HEK293 (cell line): Measurements from ENCODE around the gene NOLC1.

ENCODE experiments used
- BCL11B ChIP-seq: fragments of 450-650 bp; formaldehyde crosslinking; IDR thresholded peaks from 2 replicates; pipeline ENCODE4 v1.5.1; 2016; ENCODE audit warnings: low read depth, missing biosample characterization, missing genetic modification characterization
- HOXC10 ChIP-seq: sonication (generic); formaldehyde crosslinking; IDR thresholded peaks from 2 replicates; pipeline ENCODE4 v1.8.1; 2023; ENCODE audit warnings: mild to moderate bottlenecking, missing genetic modification reagents
- KLF17 ChIP-seq: fragments of 450-650 bp; formaldehyde crosslinking; IDR thresholded peaks from 2 replicates; pipeline ENCODE4 v1.5.1; 2016; ENCODE audit warnings: missing biosample characterization, missing genetic modification characterization
- KLF9 ChIP-seq: fragments of 450-650 bp; formaldehyde crosslinking; IDR thresholded peaks from 2 replicates; pipeline ENCODE4 v1.5.1; 2016; ENCODE audit warnings: missing biosample characterization, missing genetic modification characterization, low read depth
- SALL2 ChIP-seq: fragments of 450-650 bp; formaldehyde crosslinking; IDR thresholded peaks from 2 replicates; pipeline ENCODE4 v1.5.0; 2017; ENCODE audit warnings: missing biosample characterization, mild to moderate bottlenecking, missing genetic modification characterization, borderline replicate concordance
- SCRT2 ChIP-seq: fragments of 450-650 bp; formaldehyde crosslinking; IDR thresholded peaks from 2 replicates; pipeline ENCODE4 v1.5.1; 2016; ENCODE audit warnings: missing biosample characterization, missing genetic modification characterization
- SP7 ChIP-seq: fragments of 450-650 bp; formaldehyde crosslinking; IDR thresholded peaks from 2 replicates; pipeline ENCODE4 v1.5.1; 2016; ENCODE audit warnings: missing biosample characterization, missing genetic modification characterization
- TCF7L2 ChIP-seq: IDR thresholded peaks from 2 replicates; pipeline ENCODE4 v1.6.1; 2011; ENCODE audit warnings: low read depth, mild to moderate bottlenecking, inconsistent platforms, low read length, moderate library complexity, borderline replicate concordance
- TRIM28 ChIP-seq: IDR thresholded peaks from 2 replicates; pipeline ENCODE4 v1.6.1; 2011; ENCODE audit warnings: low read length, control low read depth, borderline replicate concordance
- YY2 ChIP-seq: fragments of 450-650 bp; formaldehyde crosslinking; IDR thresholded peaks from 2 replicates; pipeline ENCODE4 v1.5.1; 2016; ENCODE audit warnings: missing biosample characterization, missing genetic modification characterization
- ZBTB48 ChIP-seq: fragments of 450-650 bp; formaldehyde crosslinking; IDR thresholded peaks from 2 replicates; pipeline ENCODE4 v1.5.1; 2016; ENCODE audit warnings: missing biosample characterization, missing genetic modification characterization
- ZBTB6 ChIP-seq: fragments of 450-650 bp; formaldehyde crosslinking; IDR thresholded peaks from 2 replicates; pipeline ENCODE4 v1.5.1; 2017; ENCODE audit warnings: missing biosample characterization, missing genetic modification characterization
- ZBTB8A ChIP-seq: fragments of 450-650 bp; formaldehyde crosslinking; IDR thresholded peaks from 2 replicates; pipeline ENCODE4 v1.5.1; 2016; ENCODE audit warnings: missing biosample characterization, missing genetic modification characterization
- ZFP69B ChIP-seq: fragments of 450-650 bp; formaldehyde crosslinking; IDR thresholded peaks from 2 replicates; pipeline ENCODE4 v1.5.1; 2016; ENCODE audit warnings: missing biosample characterization, missing genetic modification characterization
- ZNF114 ChIP-seq: fragments of 450-650 bp; formaldehyde crosslinking; IDR thresholded peaks from 2 replicates; pipeline ENCODE4 v1.5.0; 2017; ENCODE audit warnings: missing biosample characterization, missing genetic modification characterization
- ZNF146 ChIP-seq: fragments of 450-650 bp; formaldehyde crosslinking; IDR thresholded peaks from 2 replicates; pipeline ENCODE4 v1.5.1; 2016; ENCODE audit warnings: missing biosample characterization, missing genetic modification characterization
- ZNF214 ChIP-seq: fragments of 450-650 bp; formaldehyde crosslinking; IDR thresholded peaks from 2 replicates; pipeline ENCODE4 v1.5.1; 2017; ENCODE audit warnings: missing biosample characterization, mild to moderate bottlenecking, missing genetic modification characterization, borderline replicate concordance
- ZNF239 ChIP-seq: fragments of 450-650 bp; formaldehyde crosslinking; IDR thresholded peaks from 2 replicates; pipeline ENCODE4 v1.5.1; 2016; ENCODE audit warnings: missing biosample characterization, missing genetic modification characterization
- ZNF24 ChIP-seq: fragments of 450-650 bp; formaldehyde crosslinking; IDR thresholded peaks from 2 replicates; pipeline ENCODE4 v1.5.1; 2016; ENCODE audit warnings: missing biosample characterization, missing genetic modification characterization
- ZNF354C ChIP-seq: fragments of 450-650 bp; formaldehyde crosslinking; IDR thresholded peaks from 2 replicates; pipeline ENCODE4 v1.5.1; 2016; ENCODE audit warnings: missing biosample characterization, missing genetic modification characterization, low read depth, borderline replicate concordance
- ZNF501 ChIP-seq: fragments of 450-650 bp; formaldehyde crosslinking; IDR thresholded peaks from 2 replicates; pipeline ENCODE4 v1.5.1; 2016; ENCODE audit warnings: missing biosample characterization, missing genetic modification characterization
- ZNF510 ChIP-seq: fragments of 450-650 bp; formaldehyde crosslinking; IDR thresholded peaks from 2 replicates; pipeline ENCODE4 v1.5.1; 2018; ENCODE audit warnings: mild to moderate bottlenecking, missing genetic modification characterization, missing biosample characterization; ENCODE audit not compliant: insufficient replicate concordance
- ZNF514 ChIP-seq: fragments of 450-650 bp; formaldehyde crosslinking; IDR thresholded peaks from 2 replicates; pipeline ENCODE4 v1.5.1; 2016; ENCODE audit warnings: missing biosample characterization, missing genetic modification characterization
- ZNF561 ChIP-seq: fragments of 450-650 bp; IDR thresholded peaks from 2 replicates; pipeline ENCODE4 v1.5.1; 2018; ENCODE audit warnings: missing biosample characterization, missing genetic modification characterization, borderline replicate concordance
- ZNF596 ChIP-seq: fragments of 450-650 bp; IDR thresholded peaks from 2 replicates; pipeline ENCODE4 v1.5.0; 2018; ENCODE audit warnings: missing biosample characterization, mild to moderate bottlenecking, missing genetic modification characterization, moderate library complexity
- ZNF600 ChIP-seq: fragments of 450-650 bp; formaldehyde crosslinking; IDR thresholded peaks from 2 replicates; pipeline ENCODE4 v1.5.1; 2016; ENCODE audit warnings: missing biosample characterization, missing genetic modification characterization
- ZNF664 ChIP-seq: fragments of 450-650 bp; formaldehyde crosslinking; IDR thresholded peaks from 2 replicates; pipeline ENCODE4 v1.5.1; 2016; ENCODE audit warnings: missing biosample characterization, missing genetic modification characterization
- ZNF692 ChIP-seq: fragments of 450-650 bp; formaldehyde crosslinking; IDR thresholded peaks from 2 replicates; pipeline ENCODE4 v1.5.1; 2016; ENCODE audit warnings: missing biosample characterization, missing genetic modification characterization
- ZNF701 ChIP-seq: fragments of 450-650 bp; formaldehyde crosslinking; IDR thresholded peaks from 2 replicates; pipeline ENCODE4 v1.5.1; 2016; ENCODE audit warnings: missing biosample characterization, missing genetic modification characterization
- ZNF707 ChIP-seq: fragments of 450-650 bp; formaldehyde crosslinking; IDR thresholded peaks from 2 replicates; pipeline ENCODE4 v1.5.1; 2016; ENCODE audit warnings: missing biosample characterization, missing genetic modification characterization
- ZNF76 ChIP-seq: fragments of 450-650 bp; formaldehyde crosslinking; IDR thresholded peaks from 2 replicates; pipeline ENCODE4; 2016; ENCODE audit warnings: low read depth, missing biosample characterization, missing genetic modification characterization, borderline replicate concordance
- TF ChIP-seq, protein P1 (sequence below): fragments of 450-650 bp; formaldehyde crosslinking; IDR thresholded peaks from 2 replicates; pipeline ENCODE4 v1.5.1; 2016; ENCODE audit warnings: missing biosample characterization, missing genetic modification characterization
- TF ChIP-seq, protein P2 (sequence below): fragments of 450-650 bp; formaldehyde crosslinking; IDR thresholded peaks from 2 replicates; pipeline ENCODE4 v1.5.1; 2016; ENCODE audit warnings: missing biosample characterization, missing genetic modification characterization

The NOLC1 gene

DNA sequence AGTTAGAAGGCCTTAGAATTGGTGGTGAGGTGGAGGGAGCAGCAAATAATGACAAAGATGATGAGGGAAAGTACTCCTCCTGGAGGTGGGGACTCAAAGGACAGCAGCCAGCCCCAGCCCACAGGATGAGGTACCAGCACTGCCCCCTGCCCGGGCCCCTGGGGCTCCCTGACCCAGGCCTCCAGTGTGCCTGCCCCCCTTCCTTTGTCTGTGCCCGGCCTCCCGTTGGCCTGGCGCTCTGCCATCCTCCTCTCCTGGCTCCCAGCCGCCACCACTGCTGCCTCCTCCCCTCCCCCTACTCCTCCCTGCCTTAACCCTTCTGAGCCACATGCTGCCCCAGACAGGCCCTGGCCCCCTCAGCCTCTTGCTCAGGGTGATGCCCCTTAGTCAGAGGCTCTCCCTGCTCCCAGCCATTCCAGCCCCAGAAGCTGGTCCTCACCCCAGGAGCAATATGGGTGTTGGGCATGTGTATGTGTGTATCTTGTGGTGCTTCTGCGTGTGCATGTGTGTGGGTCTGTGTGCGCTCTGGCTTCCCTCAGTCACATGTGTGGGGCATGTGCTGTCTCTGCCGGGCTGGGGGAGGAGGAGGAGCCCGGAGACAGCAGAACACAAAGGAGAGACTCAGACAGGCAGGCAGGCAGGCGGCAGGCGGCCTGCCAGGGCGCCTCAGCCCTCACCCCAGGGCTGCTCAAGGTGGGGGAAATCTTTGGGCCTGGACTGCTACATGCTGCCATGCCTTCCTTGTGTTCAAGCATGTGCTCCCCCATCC, 34.6 kb upstream of the NOLC1 start (continued):
- TF ChIP-seq ZNF76 (tag by site-specific recombination) (peak; percentile 77), ZNF24 (tag by site-specific recombination) (peak; percentile 84), HOXC10 (no peak), ZNF510 (no peak), ZBTB8A (peak; percentile 86), ZNF664 (tag by site-specific recombination) (no peak), ZNF146 (tag by site-specific recombination) (no peak), ZNF239 (tag by site-specific recombination) (no peak), ZNF692 (tag by site-specific recombination) (peak; percentile 92), KLF9 (tag by site-specific recombination) (no peak; the same call in 1 of the 2 replicates), KLF17 (peak; percentile 82), BCL11B (tag by site-specific recombination) (0 out of 2 replicates have a peak, but pooled peaks have one; percentile 44), TCF7L2 (no peak), YY2 (tag by site-specific recombination) (peak; percentile 48), ZNF514 (tag by site-specific recombination) (no peak), SCRT2 (tag by site-specific recombination) (no peak), ZNF707 (tag by site-specific recombination) (no peak), ZFP69B (tag by site-specific recombination) (peak; percentile 77; the same call in 1 of the 2 replicates), SP7 (tag by site-specific recombination) (peak; percentile 93), ZNF501 (tag by site-specific recombination) (peak; percentile 98; the same call in 1 of the 2 replicates), ZNF354C (no peak), ZNF561 (peak; percentile 76; the same call in 1 of the 2 replicates), TRIM28 (no peak), SALL2 (no peak), ZNF214 (tag by site-specific recombination) (no peak), ZNF701 (tag by site-specific recombination) (peak; percentile 39; the same call in 1 of the 2 replicates), ZNF114 (tag by site-specific recombination) (no peak), ZBTB6 (tag by site-specific recombination) (no peak), ZNF600 (tag by site-specific recombination) (peak; percentile 100), ZBTB48 (peak; percentile 98), ZNF596 (tag by site-specific recombination) (peak; percentile 53; the same call in 1 of the 2 replicates)
- TF ChIP-seq, protein P1, sequence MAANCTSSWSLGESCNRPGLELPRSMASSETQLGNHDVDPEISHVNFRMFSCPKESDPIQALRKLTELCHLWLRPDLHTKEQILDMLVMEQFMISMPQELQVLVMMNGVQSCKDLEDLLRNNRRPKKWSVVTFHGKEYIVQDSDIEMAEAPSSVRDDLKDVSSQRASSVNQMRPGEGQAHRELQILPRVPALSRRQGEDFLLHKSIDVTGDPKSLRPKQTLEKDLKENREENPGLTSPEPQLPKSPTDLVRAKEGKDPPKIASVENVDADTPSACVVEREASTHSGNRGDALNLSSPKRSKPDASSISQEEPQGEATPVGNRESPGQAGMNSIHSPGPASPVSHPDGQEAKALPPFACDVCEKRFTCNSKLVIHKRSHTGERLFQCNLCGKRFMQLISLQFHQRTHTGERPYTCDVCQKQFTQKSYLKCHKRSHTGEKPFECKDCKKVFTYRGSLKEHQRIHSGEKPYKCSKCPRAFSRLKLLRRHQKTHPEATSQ (tag by site-specific recombination) = no peak
- TF ChIP-seq, protein P2, sequence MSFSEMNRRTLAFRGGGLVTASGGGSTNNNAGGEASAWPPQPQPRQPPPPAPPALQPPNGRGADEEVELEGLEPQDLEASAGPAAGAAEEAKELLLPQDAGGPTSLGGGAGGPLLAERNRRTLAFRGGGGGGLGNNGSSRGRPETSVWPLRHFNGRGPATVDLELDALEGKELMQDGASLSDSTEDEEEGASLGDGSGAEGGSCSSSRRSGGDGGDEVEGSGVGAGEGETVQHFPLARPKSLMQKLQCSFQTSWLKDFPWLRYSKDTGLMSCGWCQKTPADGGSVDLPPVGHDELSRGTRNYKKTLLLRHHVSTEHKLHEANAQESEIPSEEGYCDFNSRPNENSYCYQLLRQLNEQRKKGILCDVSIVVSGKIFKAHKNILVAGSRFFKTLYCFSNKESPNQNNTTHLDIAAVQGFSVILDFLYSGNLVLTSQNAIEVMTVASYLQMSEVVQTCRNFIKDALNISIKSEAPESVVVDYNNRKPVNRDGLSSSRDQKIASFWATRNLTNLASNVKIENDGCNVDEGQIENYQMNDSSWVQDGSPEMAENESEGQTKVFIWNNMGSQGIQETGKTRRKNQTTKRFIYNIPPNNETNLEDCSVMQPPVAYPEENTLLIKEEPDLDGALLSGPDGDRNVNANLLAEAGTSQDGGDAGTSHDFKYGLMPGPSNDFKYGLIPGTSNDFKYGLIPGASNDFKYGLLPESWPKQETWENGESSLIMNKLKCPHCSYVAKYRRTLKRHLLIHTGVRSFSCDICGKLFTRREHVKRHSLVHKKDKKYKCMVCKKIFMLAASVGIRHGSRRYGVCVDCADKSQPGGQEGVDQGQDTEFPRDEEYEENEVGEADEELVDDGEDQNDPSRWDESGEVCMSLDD (tag by site-specific recombination) = peak; percentile 88
